Testis (tissue), 3 donors: ENCODE data around the gene HAUS7. TPM values are rescaled to one million over a fixed set of nuclear protein-coding genes. Genes with fewer than 3 reads are reported as not detected.

Source experiments
- DNase-seq: peaks from one replicate; pipeline ENCODE4 v3.0.0-alpha.2; 2019
- H3K27ac ChIP-seq, 2 donors: fragments of 200-600 bp; sonication (generic); one replicate each; pipeline ENCODE4 v1.5.1; 2019
- H3K27me3 ChIP-seq: fragments of 200-600 bp; sonication (generic); one replicate; pipeline ENCODE4 v1.5.1; 2019
- H3K36me3 ChIP-seq: fragments of 200-600 bp; sonication (generic); one replicate; pipeline ENCODE4 v1.5.1; 2017; ENCODE audit warnings: low read depth; ENCODE audit errors: missing control alignments
- H3K4me1 ChIP-seq: fragments of 200-600 bp; sonication (generic); one replicate; pipeline ENCODE4 v1.5.1; 2019
- H3K4me3 ChIP-seq, 2 donors: fragments of 200-600 bp; sonication (generic); one replicate each; pipeline ENCODE4 v1.5.1; 2017 to 2019
- H3K9me3 ChIP-seq: fragments of 200-600 bp; sonication (generic); one replicate; pipeline ENCODE4 v1.5.1; 2017
- POLR2A ChIP-seq: fragments of 450-650 bp; IDR thresholded peaks from one replicate; pipeline ENCODE4 v1.6.1; 2017; ENCODE audit warnings: antibody characterized with exemption, mild to moderate bottlenecking, moderate library complexity
- WGBS, 2 donors: methylation state at CpG; one replicate each; pipeline ENCODE4 v1.1.5; 2018; 5-methylcytosine and 5-hydroxymethylcytosine counted together
- intact Hi-C: fragments of 100-400 bp; cut with DNase I; formaldehyde crosslinking; loops from one replicate; pipeline ENCODE4 v1.15.1; 2023; ENCODE audit warnings: low total_unique reads
- polyA plus RNA-seq: library from polyadenylated mRNA; stranded (reverse); fragments of 350-450 nt; fragmentation: Illumina TruSeq; extraction: RNeasy Lipid Tissue Mini Kit (QIAGEN cat#74804); gene quantifications from one replicate; pipeline ENCODE4 v1.2.3, GENCODE V29; 2014; ENCODE audit warnings: low read depth, low replicate concordance; ENCODE audit not compliant: insufficient read depth
- total RNA-seq, 2 donors: library from RNA; depleted of rRNA; stranded (reverse); fragments of >200 nt; gene quantifications; one replicate each; pipeline ENCODE4 v1.2.3, GENCODE V29; 2016
- TF ChIP-seq, protein P1 (sequence below), 3 experiments: fragments of 450-650 bp in 2 of 3; fragments of 200-600 bp in 1 of 3; sonication (generic) in 1 of 3; IDR thresholded peaks; one replicate each; pipeline ENCODE4 v1.5.1; 2016 to 2019; ENCODE audit warnings: antibody characterized with exemption in 3 of 3, mild to moderate bottlenecking in 2 of 3, moderate library complexity in 1 of 3

HAUS7 gene
- total and polyA plus RNA-seq, 3 donors from 2014 or later: 18.0 to 35.2 (median 34.0) TPM

DNA sequence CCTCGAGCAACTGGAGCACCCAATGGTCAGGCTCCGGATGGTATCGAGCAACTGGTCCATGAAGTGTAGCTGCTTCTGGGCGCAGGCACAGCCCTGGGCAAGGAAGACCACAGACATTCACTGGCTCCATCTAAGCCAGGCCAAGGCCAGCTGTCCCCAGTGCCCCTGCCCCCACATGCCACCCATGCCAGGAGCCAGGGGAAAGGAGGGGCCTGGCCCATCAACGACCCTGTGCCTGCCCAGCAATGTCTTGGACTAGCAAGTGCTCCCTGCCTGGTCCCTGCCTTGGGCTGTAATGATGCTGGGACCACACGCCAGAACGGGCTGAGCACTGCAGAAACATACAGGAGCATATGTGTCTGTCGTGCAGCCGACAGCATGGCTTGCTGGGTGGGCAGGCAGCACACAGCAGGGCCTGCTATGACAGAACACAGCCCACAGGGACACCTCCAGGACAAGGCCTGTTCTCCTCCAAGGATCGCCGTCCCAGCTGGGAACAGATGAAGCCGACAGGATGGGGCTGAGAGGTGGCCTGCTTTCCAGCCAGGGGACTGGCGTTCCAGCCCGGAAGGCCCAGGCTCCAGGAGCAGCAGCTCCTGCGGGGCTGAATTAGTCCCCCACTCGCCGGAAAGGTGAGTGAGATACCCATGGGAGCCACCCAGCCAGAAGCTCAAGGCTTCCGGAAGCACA, 13.1 kb downstream of the HAUS7 start:
- TF ChIP-seq, protein P1, sequence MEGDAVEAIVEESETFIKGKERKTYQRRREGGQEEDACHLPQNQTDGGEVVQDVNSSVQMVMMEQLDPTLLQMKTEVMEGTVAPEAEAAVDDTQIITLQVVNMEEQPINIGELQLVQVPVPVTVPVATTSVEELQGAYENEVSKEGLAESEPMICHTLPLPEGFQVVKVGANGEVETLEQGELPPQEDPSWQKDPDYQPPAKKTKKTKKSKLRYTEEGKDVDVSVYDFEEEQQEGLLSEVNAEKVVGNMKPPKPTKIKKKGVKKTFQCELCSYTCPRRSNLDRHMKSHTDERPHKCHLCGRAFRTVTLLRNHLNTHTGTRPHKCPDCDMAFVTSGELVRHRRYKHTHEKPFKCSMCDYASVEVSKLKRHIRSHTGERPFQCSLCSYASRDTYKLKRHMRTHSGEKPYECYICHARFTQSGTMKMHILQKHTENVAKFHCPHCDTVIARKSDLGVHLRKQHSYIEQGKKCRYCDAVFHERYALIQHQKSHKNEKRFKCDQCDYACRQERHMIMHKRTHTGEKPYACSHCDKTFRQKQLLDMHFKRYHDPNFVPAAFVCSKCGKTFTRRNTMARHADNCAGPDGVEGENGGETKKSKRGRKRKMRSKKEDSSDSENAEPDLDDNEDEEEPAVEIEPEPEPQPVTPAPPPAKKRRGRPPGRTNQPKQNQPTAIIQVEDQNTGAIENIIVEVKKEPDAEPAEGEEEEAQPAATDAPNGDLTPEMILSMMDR (IDR thresholded peaks at IDR 0.05): no peak
- TF ChIP-seq POLR2A: no peak
- no peaks in the 10 kb centered on the region for H3K4me1 ChIP-seq
- intact Hi-C loops: no loop called here
- H3K4me3 ChIP-seq: no peak overlapping the region
- 93% methylated on average over 12 of the region's 18 CpGs; no CpG with 5 or more reads in 1 of the 2 donors for WGBS, 2 donors
- no peaks in the 10 kb centered on the region for H3K36me3 ChIP-seq
- H3K27ac ChIP-seq: no peak overlapping the region
- no peaks in the 10 kb centered on the region for H3K27me3 ChIP-seq
- DNase-seq: no peak
- H3K9me3 ChIP-seq: no peaks in the 10 kb centered on the region

DNA sequence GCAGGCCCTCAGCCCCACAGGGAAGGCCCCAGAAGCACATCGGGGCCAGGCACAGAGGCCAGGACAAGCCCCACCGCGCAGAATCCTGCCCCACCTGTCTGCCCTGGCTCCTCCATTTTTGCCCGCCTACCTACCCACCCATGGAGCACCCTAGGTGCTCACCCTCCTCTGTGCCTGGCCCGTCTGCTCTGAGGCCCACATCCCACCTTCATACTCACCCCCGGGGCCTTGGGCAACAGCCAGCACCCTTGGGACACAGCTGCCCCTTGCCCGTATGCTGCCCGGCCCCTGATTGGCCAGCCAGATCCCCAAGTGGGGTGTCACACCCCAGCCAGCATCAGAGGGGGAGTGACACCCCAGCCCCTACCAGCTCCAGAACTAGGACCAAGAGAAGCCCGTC, 13.7 kb downstream of the HAUS7 start:
- WGBS, 2 donors: 90% methylated on average over 9 of the region's 9 CpGs; no CpG with 5 or more reads in 1 of the 2 donors
- no peaks in the 10 kb centered on the region for H3K36me3 ChIP-seq
- no peaks in the 10 kb centered on the region for H3K27me3 ChIP-seq
- H3K4me3 ChIP-seq: no peak overlapping the region
- no peaks in the 10 kb centered on the region for H3K9me3 ChIP-seq
- no peak for DNase-seq
- TF ChIP-seq POLR2A: no peak
- TF ChIP-seq, protein P1 (IDR thresholded peaks at IDR 0.05): no peak
- no peaks in the 10 kb centered on the region for H3K4me1 ChIP-seq
- intact Hi-C loops: no loop called here
- H3K27ac ChIP-seq: no peak overlapping the region

DNA sequence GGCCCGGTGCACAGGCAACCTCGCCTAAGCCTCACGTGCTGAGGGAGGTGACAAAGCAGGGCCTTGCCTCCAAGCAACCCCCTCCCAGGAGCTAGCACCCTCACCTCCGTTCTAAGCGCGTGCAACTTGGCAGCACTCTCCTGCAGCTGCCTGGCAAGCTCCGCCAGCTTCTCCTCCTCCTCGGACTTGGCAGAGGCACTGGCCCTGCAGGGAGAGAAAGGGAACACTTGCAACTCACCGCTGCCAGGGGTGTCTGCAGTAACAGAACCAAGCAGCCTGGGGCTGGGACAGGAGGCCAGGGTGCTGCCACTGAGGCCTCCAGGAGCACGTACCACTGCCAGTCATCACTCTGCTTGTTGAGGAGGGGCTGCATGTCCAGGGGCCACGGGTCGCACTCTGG, 14.2 kb downstream of the HAUS7 start:
- Histone ChIP-seq H3K9me3 (no peaks in the 10 kb centered on the region), H3K27me3 (no peaks in the 10 kb centered on the region), H3K36me3 (no peaks in the 10 kb centered on the region), H3K4me3 (no peak overlapping the region), H3K4me1 (no peaks in the 10 kb centered on the region), H3K27ac (no peak overlapping the region)
- TF ChIP-seq, protein P1 (IDR thresholded peaks at IDR 0.05): no peak
- TF ChIP-seq POLR2A: no peak
- WGBS, 2 donors: 77% methylated on average over 9 of the region's 12 CpGs; no CpG with 5 or more reads in 1 of the 2 donors
- intact Hi-C loops: no loop called here
- peak; percentile 48 for DNase-seq

DNA sequence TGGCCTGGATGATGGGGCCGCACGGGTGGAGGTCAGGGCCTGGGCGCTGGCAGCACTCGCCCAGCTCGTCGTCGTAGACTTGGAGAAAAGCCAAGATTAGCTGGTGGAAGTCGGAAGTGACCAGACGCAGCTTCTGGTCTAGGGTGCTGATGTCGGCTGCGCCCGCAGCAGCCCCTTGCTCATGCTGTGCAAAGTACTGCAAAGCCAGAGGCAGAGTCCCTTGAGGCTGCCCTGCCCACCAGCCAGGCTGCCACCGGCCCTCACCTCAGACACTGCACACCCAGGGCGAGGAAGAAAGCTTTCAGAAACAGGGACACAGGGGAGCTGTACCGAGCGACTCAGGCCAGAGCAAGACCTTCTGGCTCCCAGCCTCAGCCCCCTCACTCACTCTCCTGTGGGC, 14.8 kb downstream of the HAUS7 start:
- WGBS, 2 donors: 84 to 90% methylated on average over 6 to 12 of the region's 16 CpGs
- TF ChIP-seq POLR2A: no peak
- TF ChIP-seq, protein P1 (IDR thresholded peaks at IDR 0.05): no peak
- no peaks in the 10 kb centered on the region for H3K9me3 ChIP-seq
- no peaks in the 10 kb centered on the region for H3K36me3 ChIP-seq
- intact Hi-C loops: no loop called here
- no peaks in the 10 kb centered on the region for H3K27me3 ChIP-seq
- no peak for DNase-seq
- no peak overlapping the region for H3K27ac ChIP-seq
- H3K4me3 ChIP-seq: no peak overlapping the region
- no peaks in the 10 kb centered on the region for H3K4me1 ChIP-seq
